Glutamatergic neuron (in vitro differentiated cells): ENCODE results near the gene PODXL2. TPM values are rescaled to one million over a fixed set of nuclear protein-coding genes. Genes with fewer than 3 reads are reported as not detected.

ENCODE experiments used
- DNase-seq: peaks from one replicate; pipeline ENCODE4 v3.0.0; 2022
- H3K27ac Mint-ChIP-seq: one replicate; pipeline ENCODE4 v1.8.0; 2020; ENCODE audit warnings: mild to moderate bottlenecking, mixed read lengths, inconsistent platforms; ENCODE audit not compliant: unreplicated experiment
- H3K27me3 Mint-ChIP-seq: one replicate; pipeline ENCODE4 v1.8.0; 2020; ENCODE audit warnings: mild to moderate bottlenecking, moderate library complexity, mixed read lengths, inconsistent platforms; ENCODE audit not compliant: unreplicated experiment
- H3K36me3 Mint-ChIP-seq: one replicate; pipeline ENCODE4 v1.8.0; 2020; ENCODE audit warnings: mild to moderate bottlenecking, mixed read lengths, inconsistent platforms; ENCODE audit not compliant: unreplicated experiment
- H3K4me1 Mint-ChIP-seq: one replicate; pipeline ENCODE4 v1.8.0; 2020; ENCODE audit warnings: mild to moderate bottlenecking, low read depth, mixed read lengths, inconsistent platforms; ENCODE audit not compliant: unreplicated experiment
- H3K4me3 Mint-ChIP-seq: one replicate; pipeline ENCODE4 v1.8.0; 2020; ENCODE audit warnings: mild to moderate bottlenecking, mixed read lengths, inconsistent platforms; ENCODE audit not compliant: unreplicated experiment
- H3K9me3 Mint-ChIP-seq: one replicate; pipeline ENCODE4 v1.8.0; 2020; ENCODE audit warnings: mild to moderate bottlenecking, moderate library complexity, mixed read lengths, inconsistent platforms; ENCODE audit not compliant: unreplicated experiment
- microRNA-seq: library from miRNA; unstranded; fragments of <30 nt; microRNA quantifications from one replicate; pipeline ENCODE4, GENCODE V29; 2020; ENCODE audit not compliant: unreplicated experiment
- total RNA-seq: library from RNA; stranded (reverse); fragmentation: NEBNext Ultra II Directional; extraction: Animal tissue kit (Norgen Biotek cat#: 25700); gene quantifications from one replicate; pipeline ENCODE4 v1.2.1, GENCODE V29; 2021; ENCODE audit not compliant: unreplicated experiment
- TF ChIP-seq, protein P1 (sequence below): fragments of 200-600 bp; sonication (generic); IDR thresholded peaks from one replicate; pipeline ENCODE4 v1.5.0; 2021; ENCODE audit not compliant: partially characterized antibody, unreplicated experiment

Gene PODXL2
- total RNA-seq, 1 donor from 2014 or later = 139 TPM

DNA sequence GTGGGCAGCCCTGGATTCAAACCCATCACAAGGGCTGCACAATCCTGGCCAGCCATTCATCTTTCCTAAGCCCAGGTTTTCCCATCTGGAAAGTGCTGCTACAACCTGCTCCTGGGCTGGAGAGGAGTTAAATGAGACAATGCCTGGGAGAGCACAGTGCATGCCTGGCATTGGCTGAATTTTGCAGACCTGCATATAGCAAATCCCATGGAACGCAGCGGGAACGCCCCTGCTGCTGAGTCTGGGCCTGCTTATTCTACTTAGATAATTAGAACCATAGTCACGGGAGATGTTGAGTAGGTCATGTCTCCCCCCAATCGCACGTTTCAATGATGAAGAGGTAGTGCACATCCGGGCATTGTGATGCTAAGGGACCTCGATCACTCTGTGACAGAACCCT, 90.4 kb downstream of the PODXL2 start:
- Mint-ChIP-seq H3K27me3 (peaks cover 8% of the 10 kb centered on the region), H3K9me3 (peaks cover 14% of the 10 kb centered on the region), H3K36me3 (no peaks in the 10 kb centered on the region), H3K4me1 (peaks cover 69% of the 10 kb centered on the region), H3K27ac (no peak overlapping the region), H3K4me3 (no peak overlapping the region)
- TF ChIP-seq, protein P1, sequence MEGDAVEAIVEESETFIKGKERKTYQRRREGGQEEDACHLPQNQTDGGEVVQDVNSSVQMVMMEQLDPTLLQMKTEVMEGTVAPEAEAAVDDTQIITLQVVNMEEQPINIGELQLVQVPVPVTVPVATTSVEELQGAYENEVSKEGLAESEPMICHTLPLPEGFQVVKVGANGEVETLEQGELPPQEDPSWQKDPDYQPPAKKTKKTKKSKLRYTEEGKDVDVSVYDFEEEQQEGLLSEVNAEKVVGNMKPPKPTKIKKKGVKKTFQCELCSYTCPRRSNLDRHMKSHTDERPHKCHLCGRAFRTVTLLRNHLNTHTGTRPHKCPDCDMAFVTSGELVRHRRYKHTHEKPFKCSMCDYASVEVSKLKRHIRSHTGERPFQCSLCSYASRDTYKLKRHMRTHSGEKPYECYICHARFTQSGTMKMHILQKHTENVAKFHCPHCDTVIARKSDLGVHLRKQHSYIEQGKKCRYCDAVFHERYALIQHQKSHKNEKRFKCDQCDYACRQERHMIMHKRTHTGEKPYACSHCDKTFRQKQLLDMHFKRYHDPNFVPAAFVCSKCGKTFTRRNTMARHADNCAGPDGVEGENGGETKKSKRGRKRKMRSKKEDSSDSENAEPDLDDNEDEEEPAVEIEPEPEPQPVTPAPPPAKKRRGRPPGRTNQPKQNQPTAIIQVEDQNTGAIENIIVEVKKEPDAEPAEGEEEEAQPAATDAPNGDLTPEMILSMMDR = no peak
- DNase-seq = peak; percentile 11

DNA sequence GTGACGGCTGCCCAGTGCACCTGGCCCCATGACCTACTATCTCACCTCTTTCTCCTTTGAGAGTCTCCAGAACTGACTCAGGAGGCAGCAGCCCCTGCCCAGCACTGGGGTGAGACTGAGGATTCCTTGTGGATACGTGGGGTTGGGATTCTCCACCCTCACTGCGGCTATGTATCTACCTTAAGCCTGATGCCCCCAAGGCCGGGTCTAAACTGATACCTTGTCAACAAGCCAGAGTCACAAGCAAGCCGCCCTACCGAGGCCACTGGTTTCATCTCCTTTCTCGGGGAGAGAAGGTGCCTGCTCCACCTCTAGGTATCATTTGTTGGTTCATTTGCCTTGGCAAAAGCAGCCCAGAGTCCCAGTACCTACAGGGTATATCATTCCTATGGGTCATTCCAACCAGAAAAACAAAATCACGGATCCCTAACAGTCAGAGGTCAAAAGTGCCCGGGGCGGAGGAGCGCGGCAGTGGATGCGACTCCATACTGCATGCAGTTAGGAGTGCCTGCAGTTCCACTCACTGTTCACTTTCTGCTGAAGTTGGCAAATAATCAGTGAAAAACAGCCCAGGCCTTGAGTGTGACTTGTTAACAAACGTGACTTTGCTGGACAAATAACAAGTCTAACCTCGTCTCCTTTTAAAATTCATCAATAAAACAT, 91.3 kb downstream of the PODXL2 start:
- no peak for DNase-seq
- Mint-ChIP-seq H3K36me3 (no peaks in the 10 kb centered on the region), H3K27ac (no peak overlapping the region)

DNA sequence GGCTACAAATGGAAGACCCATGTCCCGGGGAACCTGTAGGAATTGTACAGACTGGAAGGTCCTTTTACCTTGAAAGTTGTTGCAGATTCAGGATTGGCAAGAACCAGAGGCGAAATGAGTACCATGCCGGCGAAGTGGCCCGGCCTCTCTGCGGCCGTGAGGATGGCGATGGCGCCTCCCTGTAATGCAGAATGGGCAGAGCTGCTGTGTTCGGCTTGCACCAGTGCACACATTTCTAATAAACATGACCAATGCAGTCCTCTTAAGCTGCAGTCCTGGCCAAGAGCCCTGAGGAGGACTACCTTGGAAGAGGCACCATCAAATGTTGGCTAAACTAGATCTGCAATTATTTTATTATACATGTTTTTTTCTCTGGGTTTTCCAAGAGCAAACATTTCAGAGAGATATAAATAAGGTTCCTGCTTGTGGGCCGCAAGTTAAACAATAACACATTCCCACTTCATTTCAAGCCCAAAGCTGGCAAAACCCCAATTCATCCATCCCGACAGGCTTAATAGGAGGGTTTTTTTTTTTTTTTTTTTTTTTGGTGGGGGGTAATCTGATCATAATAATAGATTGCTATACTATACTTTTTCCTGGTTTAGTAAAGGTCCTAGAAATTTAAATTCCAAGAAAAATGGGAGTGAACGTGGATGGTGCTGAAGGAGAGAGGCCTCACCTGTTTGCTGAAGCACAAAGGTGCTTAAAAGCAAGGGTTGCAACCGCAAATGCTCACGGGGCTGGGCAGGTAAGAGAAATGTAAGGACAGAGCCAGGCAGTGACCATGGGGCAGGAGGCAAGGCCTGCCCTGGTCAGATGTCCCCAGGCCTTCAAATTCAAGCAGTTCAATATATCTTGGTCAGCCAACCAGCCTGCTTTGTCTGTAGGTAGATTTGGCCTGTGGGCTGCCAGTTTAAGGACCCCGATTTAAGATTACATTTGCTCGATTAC, 92.3 kb downstream of the PODXL2 start:
- H3K36me3 Mint-ChIP-seq = no peaks in the 10 kb centered on the region
- TF ChIP-seq, protein P1 = no peak
- peak; percentile 4 for DNase-seq
- H3K4me1 Mint-ChIP-seq = peaks cover 58% of the 10 kb centered on the region
- H3K9me3 Mint-ChIP-seq = peaks cover 12% of the 10 kb centered on the region
- no peak overlapping the region for H3K4me3 Mint-ChIP-seq
- no peak overlapping the region for H3K27ac Mint-ChIP-seq
- H3K27me3 Mint-ChIP-seq = peaks cover 9% of the 10 kb centered on the region

More for the DNA sequence above, 91.3 kb downstream of the PODXL2 start:
- Mint-ChIP-seq H3K4me3 (peak overlapping the region; percentile 11), H3K9me3 (peaks cover 13% of the 10 kb centered on the region), H3K4me1 (peaks cover 66% of the 10 kb centered on the region), H3K27me3 (peaks cover 11% of the 10 kb centered on the region)
- TF ChIP-seq, protein P1 = no peak

DNA sequence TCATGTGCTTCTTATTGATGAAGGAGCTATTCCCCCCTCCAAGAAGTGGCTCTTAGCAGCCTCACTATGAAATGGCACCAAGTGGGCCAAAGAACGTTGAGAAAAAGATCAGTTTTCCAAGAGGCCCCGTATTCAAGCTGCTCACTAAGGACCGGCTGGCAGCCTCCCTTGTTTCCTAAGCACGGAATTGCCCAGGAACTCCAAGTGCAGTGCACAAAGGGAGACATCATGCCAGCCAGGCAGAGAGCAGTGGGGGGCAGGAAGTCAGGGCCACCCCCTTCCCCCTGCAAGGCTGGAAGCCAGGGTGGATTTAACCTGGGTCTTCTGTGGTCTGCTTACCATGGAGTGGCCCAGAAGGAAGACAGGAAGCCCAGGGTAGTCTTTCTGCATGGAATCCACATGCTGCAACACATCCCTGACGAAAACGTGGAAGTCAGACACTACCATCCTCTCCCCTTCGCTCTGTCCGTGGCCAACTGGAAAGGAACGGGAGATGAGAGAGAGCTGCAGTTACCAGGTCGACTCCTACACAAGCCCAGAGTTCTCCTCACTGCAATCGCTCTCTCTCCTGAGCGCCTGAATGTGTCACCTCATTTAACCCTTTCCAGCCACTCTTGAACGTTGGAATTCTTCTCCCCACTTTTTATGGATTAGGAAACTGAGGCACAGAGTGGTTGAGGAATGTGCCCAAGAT, 93.3 kb downstream of the PODXL2 start:
- peaks cover 8% of the 10 kb centered on the region for H3K9me3 Mint-ChIP-seq
- H3K4me1 Mint-ChIP-seq = peaks cover 52% of the 10 kb centered on the region
- H3K27ac Mint-ChIP-seq = peak overlapping the region; percentile 92
- peaks cover 7% of the 10 kb centered on the region for H3K27me3 Mint-ChIP-seq
- no peaks in the 10 kb centered on the region for H3K36me3 Mint-ChIP-seq
- DNase-seq = peak; percentile 14
- TF ChIP-seq, protein P1 = no peak
- H3K4me3 Mint-ChIP-seq = peak overlapping the region; percentile 57

Small RNA genes within 50 kb of the gene (microRNA-seq; reads per million reads assigned to microRNA genes)
- gene MIR7976 = 1.4 reads per million, percentile 3 among the genes with 10 or more reads in this experiment

Other genes with a start within 250 kb of the PODXL2 start
- gene TPRA1, start 38.5 kb upstream of the PODXL2 start, total RNA-seq = 21.2 TPM
- gene MCM2, start 30.8 kb upstream of the PODXL2 start, total RNA-seq = 21.3 TPM
- gene ABTB1, start 43.8 kb downstream of the PODXL2 start, total RNA-seq = 35.0 TPM
- gene MGLL, start 193.3 kb downstream of the PODXL2 start, total RNA-seq = 10.3 TPM